Cardiac septum (tissue), 1 donor: Measurements from ENCODE around the gene GIMAP8. TPM values are rescaled to one million over a fixed set of nuclear protein-coding genes. Genes with fewer than 3 reads are reported as not detected.
"Not testable (repeated sequence)": the region's sequence is repeated elsewhere in the genome, so short reads cannot be mapped to it uniquely, and the experiment has no call there.

ENCODE experiments used
- DNase-seq: peaks from one replicate; pipeline ENCODE4 v3.0.0-alpha.2; 2020; ENCODE audit warnings: low spot score
- intact Hi-C: fragments of 100-400 bp; cut with DNase I; formaldehyde crosslinking; loops from one replicate; pipeline ENCODE4 v1.14.0; 2022
- total RNA-seq: library from RNA; stranded (reverse); fragmentation: NEBNext Ultra II Directional; extraction: Animal tissue kit (Norgen Biotek cat#: 25700); gene quantifications from one replicate; pipeline ENCODE4 v1.2.1, GENCODE V29; 2021
- donor health status: DM: no; HTN: no; CAD: no.

GIMAP8 gene
- total RNA-seq, 1 donor from 2014 or later, result 16.3 TPM

DNA sequence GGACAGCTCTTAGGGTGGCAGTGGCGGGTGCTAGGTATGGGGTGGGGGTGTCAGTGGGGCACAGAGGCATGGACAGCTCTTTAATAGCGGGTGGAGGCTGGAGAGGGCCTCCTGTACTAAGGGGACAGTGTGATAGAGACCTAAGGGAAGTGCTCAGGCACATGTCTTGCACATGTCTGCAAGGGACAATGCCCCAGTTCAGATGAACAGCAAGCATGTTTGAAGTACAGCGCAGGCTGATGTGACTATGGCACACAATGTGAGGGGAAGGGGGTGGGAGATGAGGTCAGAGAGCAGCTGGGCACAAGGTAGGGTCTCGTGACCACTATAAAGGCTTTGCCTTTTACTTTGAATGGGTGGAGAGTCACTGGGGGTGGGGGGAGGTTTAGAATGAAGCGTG, 3.5 kb downstream of the GIMAP8 start:
- DNase-seq, result no peak
- intact Hi-C loops, result loop anchor here (5.0 kb wide), 2 partner anchors 63 to 178 kb away; partner anchors contain the start of gene GIMAP6

DNA sequence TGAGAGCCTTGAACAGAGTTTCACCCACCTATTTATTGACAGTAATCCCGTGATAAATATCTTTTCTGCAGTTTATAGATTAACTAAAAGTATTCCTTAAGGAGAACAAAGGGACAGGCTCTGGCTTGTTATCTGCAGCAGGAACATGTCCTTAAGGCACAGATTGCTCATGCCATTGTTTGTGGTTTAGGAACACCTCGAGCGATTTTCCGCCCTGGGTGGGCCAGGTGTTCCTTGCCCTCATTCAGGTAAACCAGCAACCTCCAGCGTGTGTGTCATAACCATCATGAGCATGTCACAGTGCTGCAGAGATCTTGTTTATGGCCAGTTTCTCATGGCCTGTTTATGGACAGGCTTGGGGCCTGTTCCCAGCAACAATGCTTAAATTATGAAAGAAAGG, 6.6 kb downstream of the GIMAP8 start:
- intact Hi-C loops, result not testable (repeated sequence)

DNA sequence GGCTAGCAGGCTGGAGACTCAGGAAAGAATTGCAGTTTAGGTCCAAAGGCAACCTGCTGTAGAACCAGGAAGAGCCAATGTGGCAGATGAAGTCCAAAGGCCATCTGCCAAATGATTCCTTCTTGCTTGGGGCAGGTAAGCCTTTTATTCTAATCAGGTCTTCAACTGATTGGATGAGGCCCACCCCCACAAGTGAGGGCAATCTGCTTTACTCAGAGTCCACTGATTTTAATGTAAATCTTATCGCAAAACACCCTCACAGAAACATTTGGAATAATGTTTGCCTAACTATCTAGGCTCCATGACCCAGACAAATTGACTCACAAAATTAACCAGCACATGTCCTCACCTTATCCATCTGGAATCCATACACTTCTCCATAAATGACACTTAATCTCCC, 7.8 kb downstream of the GIMAP8 start:
- no peak for DNase-seq
- intact Hi-C loops, result no loop called here

More for the DNA sequence above, 6.6 kb downstream of the GIMAP8 start:
- DNase-seq, result not testable (repeated sequence)

- no peak for DNase-seq
- intact Hi-C loops, result no loop called here
These were observed 8.3 kb downstream of the GIMAP8 start for GRCh38 chr7:150458756-150459155.

DNA sequence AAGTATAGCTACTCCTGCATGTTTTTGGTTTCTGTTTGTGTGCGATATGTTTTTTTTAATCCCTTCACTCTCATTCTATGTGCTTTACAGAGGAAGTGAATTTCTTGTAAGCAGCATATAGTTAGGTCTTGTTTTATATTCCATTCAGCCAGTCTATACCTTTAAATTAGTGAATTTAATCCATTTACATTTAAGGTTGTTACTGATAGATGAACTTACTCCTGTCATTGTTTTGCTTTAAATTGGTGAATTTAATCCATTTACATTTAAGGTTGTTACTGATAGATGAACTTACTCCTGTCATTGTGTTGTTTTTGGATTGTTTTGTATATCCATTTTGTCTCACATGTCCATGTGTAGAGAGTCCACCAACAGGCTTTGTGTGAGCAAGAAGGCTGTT, 11.1 kb downstream of the GIMAP8 start:
- DNase-seq, result no peak
- intact Hi-C loops, result no loop called here

- DNase-seq, result no peak
These were observed 12.0 kb downstream of the GIMAP8 start for GRCh38 chr7:150462413-150462812.

DNA sequence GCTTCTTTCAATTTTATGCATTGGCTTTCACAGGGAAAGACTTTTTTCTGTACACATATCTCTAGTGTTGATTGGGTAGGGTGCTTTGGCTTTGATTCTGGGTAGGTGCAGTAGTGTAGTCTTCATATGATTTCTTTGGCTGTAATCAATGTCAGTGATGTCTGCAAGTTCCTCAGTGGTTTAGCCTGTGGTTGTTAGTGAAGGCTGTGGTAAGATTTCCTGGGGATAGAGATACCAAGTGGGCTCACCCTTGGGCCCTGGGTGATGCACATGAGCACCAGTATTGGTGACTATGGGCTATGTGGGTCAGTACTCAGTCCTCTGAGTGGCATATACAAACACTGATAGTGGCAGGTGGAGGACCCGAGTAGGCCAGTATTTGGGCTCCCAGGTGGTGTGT, 13.0 kb downstream of the GIMAP8 start:
- intact Hi-C loops, result no loop called here

More at GRCh38 chr7:150462413-150462812, 12.0 kb downstream of the GIMAP8 start:
- intact Hi-C loops, result no loop called here

DNA sequence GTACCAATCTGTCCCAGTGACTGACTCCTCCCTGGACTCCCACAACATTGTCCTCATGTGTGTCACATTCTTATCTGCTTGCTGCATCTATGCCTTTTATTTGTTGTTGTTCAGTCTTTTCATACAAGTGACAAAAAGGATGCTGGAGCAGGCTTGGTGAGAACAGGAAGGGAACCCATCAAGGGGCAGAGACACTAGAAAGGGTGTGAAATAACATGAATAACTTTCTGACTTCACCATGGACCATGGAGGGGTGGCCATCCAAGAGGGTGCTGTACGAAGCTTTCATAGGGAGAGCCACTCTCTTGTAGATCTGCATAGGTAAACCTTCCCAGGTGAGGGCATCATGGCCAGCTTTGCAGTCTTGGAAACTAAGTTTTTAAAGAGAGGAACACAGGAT, 14.5 kb downstream of the GIMAP8 start:
- DNase-seq, result no peak
- intact Hi-C loops, result no loop called here

More for the DNA sequence above, 13.0 kb downstream of the GIMAP8 start:
- DNase-seq, result no peak

- intact Hi-C loops, result no loop called here
- DNase-seq, result no peak
These were observed 15.0 kb downstream of the GIMAP8 start for GRCh38 chr7:150465414-150465813.

- DNase-seq, result no peak
- intact Hi-C loops, result no loop called here
These were observed 16.0 kb downstream of the GIMAP8 start for GRCh38 chr7:150466477-150466876.

- DNase-seq, result no peak
- intact Hi-C loops, result no loop called here
These were observed 17.8 kb downstream of the GIMAP8 start for GRCh38 chr7:150468241-150468640.

- intact Hi-C loops, result no loop called here
- DNase-seq, result no peak
These were observed 21.5 kb downstream of the GIMAP8 start for GRCh38 chr7:150471886-150472285.

- intact Hi-C loops, result no loop called here
- DNase-seq, result no peak
These were observed 23.5 kb downstream of the GIMAP8 start for GRCh38 chr7:150473902-150474301.

- intact Hi-C loops, result no loop called here
- DNase-seq, result no peak
These were observed 25.9 kb downstream of the GIMAP8 start for GRCh38 chr7:150476285-150476684.

GRCh38 chr7:150476819-150477631, 26.6 kb downstream of the GIMAP8 start:
- no peak for DNase-seq
- intact Hi-C loops, result no loop called here

GRCh38 chr7:150479023-150479716, 28.7 kb downstream of the GIMAP8 start:
- DNase-seq, result no peak
- intact Hi-C loops, result no loop called here

- no peak for DNase-seq
- intact Hi-C loops, result no loop called here
These were observed 30.9 kb downstream of the GIMAP8 start for GRCh38 chr7:150481186-150481920.

GRCh38 chr7:150481922-150482321, 31.5 kb downstream of the GIMAP8 start:
- DNase-seq, result no peak
- intact Hi-C loops, result no loop called here

- DNase-seq, intact Hi-C loops: not testable (repeated sequence)
These were observed 33.1 kb downstream of the GIMAP8 start for GRCh38 chr7:150483514-150483913.

DNA sequence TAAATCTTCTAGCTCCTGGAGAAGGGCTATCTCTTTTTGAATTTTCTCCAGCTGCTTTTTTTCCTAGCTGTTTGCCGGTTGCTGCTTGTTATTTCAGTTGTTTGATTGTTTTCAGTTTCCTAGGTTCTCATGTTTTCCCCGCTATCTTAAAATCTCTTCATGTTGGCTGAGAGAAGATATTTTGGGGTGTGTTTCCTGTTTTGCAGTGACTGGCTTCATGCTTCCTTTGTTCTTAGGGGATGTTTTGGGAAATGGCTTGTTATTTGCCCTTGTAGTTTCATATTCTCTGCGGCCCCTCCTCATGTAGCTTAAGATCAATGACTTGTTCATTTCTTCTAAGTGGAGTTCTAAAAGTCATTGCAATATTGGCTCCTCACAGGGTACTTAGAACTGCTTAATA, 33.6 kb downstream of the GIMAP8 start:
- intact Hi-C loops, DNase-seq: not testable (repeated sequence)
